Smooth muscle cell (in vitro differentiated cells): ENCODE measurements around the gene CMTM7. TPM values are rescaled to one million over a fixed set of nuclear protein-coding genes. Genes with fewer than 3 reads are reported as not detected.

Experiments
- DNase-seq: peaks from one replicate; lab custom pipeline; 2025; ENCODE audit not compliant: unreplicated experiment; lab: John Stamatoyannopoulos, UW
- H2AFZ ChIP-seq: fragments of 200-600 bp; sonication (generic); 2 replicates; pipeline ENCODE4 v1.6.0; 2016; ENCODE audit warnings: antibody characterized with exemption, low read depth, mild to moderate bottlenecking
- H3F3A ChIP-seq: fragments of 200-600 bp; sonication (generic); 2 replicates; pipeline ENCODE4 v1.6.0; 2017; ENCODE audit warnings: antibody characterized with exemption, low read depth
- H3K27ac ChIP-seq: fragments of 200-600 bp; sonication (generic); 2 replicates; pipeline ENCODE4 v1.5.1; 2016; ENCODE audit warnings: low read depth, mild to moderate bottlenecking
- H3K27me3 ChIP-seq: fragments of 200-600 bp; sonication (generic); 2 replicates; pipeline ENCODE4 v1.6.1; 2016; ENCODE audit warnings: low read depth, mild to moderate bottlenecking
- H3K36me3 ChIP-seq: fragments of 200-600 bp; sonication (generic); 2 replicates; pipeline ENCODE4 v1.5.1; 2016; ENCODE audit warnings: low read depth
- H3K4me1 ChIP-seq: fragments of 200-600 bp; sonication (generic); 2 replicates; pipeline ENCODE4 v1.5.1; 2016; ENCODE audit warnings: low read depth
- H3K4me2 ChIP-seq: fragments of 200-600 bp; sonication (generic); 2 replicates; pipeline ENCODE4 v1.6.0; 2016; ENCODE audit warnings: mild to moderate bottlenecking
- H3K4me3 ChIP-seq: fragments of 200-600 bp; sonication (generic); 2 replicates; pipeline ENCODE4 v1.5.1; 2016; ENCODE audit warnings: mild to moderate bottlenecking
- H3K79me2 ChIP-seq: fragments of 200-600 bp; sonication (generic); 2 replicates; pipeline ENCODE4 v1.6.0; 2016; ENCODE audit warnings: low read depth, mild to moderate bottlenecking
- H3K9ac ChIP-seq: fragments of 200-600 bp; sonication (generic); 2 replicates; pipeline ENCODE4 v1.6.0; 2016; ENCODE audit warnings: low read depth
- H3K9me3 ChIP-seq: fragments of 200-600 bp; sonication (generic); replicated peaks from 2 replicates; pipeline ENCODE4 v1.5.1; 2016; ENCODE audit warnings: low read depth
- H4K20me1 ChIP-seq: fragments of 200-600 bp; sonication (generic); 2 replicates; pipeline ENCODE4 v1.6.0; 2016; ENCODE audit warnings: low read depth
- CTCF ChIP-seq: fragments of 200-600 bp; sonication (generic); IDR thresholded peaks from 2 replicates; pipeline ENCODE4 v1.5.1; 2017; ENCODE audit warnings: borderline replicate concordance, mild to moderate bottlenecking, antibody characterized with exemption; ENCODE audit not compliant: insufficient read depth, poor library complexity, severe bottlenecking
- WGBS: methylation state at CpG from one replicate; pipeline ENCODE4 v1.1.7; 2016; ENCODE audit warnings: low lambda C conversion rate; 5-methylcytosine and 5-hydroxymethylcytosine counted together
- polyA plus RNA-seq: library from polyadenylated mRNA; unstranded; fragments of >200 nt; fragmentation: Nextera tagmentation; extraction: Ambion mirVana; gene quantifications from 2 replicates; pipeline ENCODE4 v1.2.1, GENCODE V29; 2016
- total RNA-seq: library from RNA; depleted of rRNA; stranded (reverse); fragments of >200 nt; gene quantifications from 2 replicates; pipeline ENCODE4 v1.2.3, GENCODE V29; 2014

CMTM7 gene
- total RNA-seq (7.2 and 23.4 TPM in 2 replicates), polyA plus RNA-seq (43.1 and 70.6 TPM in 2 replicates)

GRCh38 chr3:32391643-32392535, at the start of gene CMTM7:
CMTM7 (plus strand) TSS chr3:32391853; CDS start chr3:32391907, 54 bp downstream.
- H3F3A ChIP-seq: no peaks in the 10 kb centered on the region
- H3K27me3 ChIP-seq: no peaks in the 10 kb centered on the region
- no peaks in the 10 kb centered on the region for H3K36me3 ChIP-seq
- no peaks in the 10 kb centered on the region for H3K9me3 ChIP-seq
- H4K20me1 ChIP-seq: no peaks in the 10 kb centered on the region
- peak within 1 kb of the TSS; percentile 94 for H3K4me2 ChIP-seq
- peaks cover 12% of the 10 kb centered on the region for H3K79me2 ChIP-seq
- H3K9ac ChIP-seq: peak within 1 kb of the TSS; percentile 75
- H3K4me3 ChIP-seq: peak within 1 kb of the TSS; percentile 74
- peak within 1 kb of the TSS; percentile 46 for H3K27ac ChIP-seq
- WGBS: 2% methylated on average over 92 of the region's 107 CpGs
- DNase-seq: peak; percentile 41
- H2AFZ ChIP-seq: peak within 1 kb of the TSS; percentile 86
- TF ChIP-seq CTCF: no peak
- peaks cover 7% of the 10 kb centered on the region for H3K4me1 ChIP-seq

- Histone ChIP-seq H3F3A (peaks cover 7% of the 10 kb centered on the region), H3K27ac (no peak overlapping the region), H3K9me3 (no peaks in the 10 kb centered on the region), H3K4me1 (peaks cover 7% of the 10 kb centered on the region), H3K9ac (no peak overlapping the region), H3K27me3 (no peaks in the 10 kb centered on the region), H2AFZ (peak overlapping the region; percentile 59), H4K20me1 (no peaks in the 10 kb centered on the region), H3K4me3 (no peak overlapping the region), H3K36me3 (no peaks in the 10 kb centered on the region), H3K79me2 (no peaks in the 10 kb centered on the region), H3K4me2 (peak overlapping the region; percentile 43)
- no peak for DNase-seq
- WGBS: 50% methylated on average over 10 of the region's 11 CpGs
- no peak for TF ChIP-seq CTCF
Observed at GRCh38 chr3:32347343-32348125, 44.1 kb upstream of the CMTM7 start.

GRCh38 chr3:32349184-32349583, 42.5 kb upstream of the CMTM7 start:
- H3K79me2 ChIP-seq: no peaks in the 10 kb centered on the region
- no peak overlapping the region for H3K9ac ChIP-seq
- no peak overlapping the region for H2AFZ ChIP-seq
- 97% methylated on average over 2 of the region's 2 CpGs for WGBS
- no peak for TF ChIP-seq CTCF
- H4K20me1 ChIP-seq: no peaks in the 10 kb centered on the region
- no peaks in the 10 kb centered on the region for H3K27me3 ChIP-seq
- H3K4me1 ChIP-seq: peaks cover 8% of the 10 kb centered on the region
- DNase-seq: no peak
- no peaks in the 10 kb centered on the region for H3K9me3 ChIP-seq
- no peak overlapping the region for H3K27ac ChIP-seq
- H3K4me2 ChIP-seq: no peak overlapping the region
- no peaks in the 10 kb centered on the region for H3K36me3 ChIP-seq
- no peak overlapping the region for H3K4me3 ChIP-seq
- peaks cover 7% of the 10 kb centered on the region for H3F3A ChIP-seq
